HG03135 (cell line): ENCODE data around the gene NDUFS5.
"Not testable (repeated sequence)": the region's sequence is repeated elsewhere in the genome, so short reads cannot be mapped to it uniquely, and the experiment has no call there.

Experiments used
- ATAC-seq: cut with Tn5 transposase; IDR thresholded peaks from one replicate; pipeline ENCODE4 v1.9.1; 2021; ENCODE audit warnings: mild to moderate bottlenecking, moderate library complexity; ENCODE audit not compliant: unreplicated experiment

NDUFS5 gene

DNA sequence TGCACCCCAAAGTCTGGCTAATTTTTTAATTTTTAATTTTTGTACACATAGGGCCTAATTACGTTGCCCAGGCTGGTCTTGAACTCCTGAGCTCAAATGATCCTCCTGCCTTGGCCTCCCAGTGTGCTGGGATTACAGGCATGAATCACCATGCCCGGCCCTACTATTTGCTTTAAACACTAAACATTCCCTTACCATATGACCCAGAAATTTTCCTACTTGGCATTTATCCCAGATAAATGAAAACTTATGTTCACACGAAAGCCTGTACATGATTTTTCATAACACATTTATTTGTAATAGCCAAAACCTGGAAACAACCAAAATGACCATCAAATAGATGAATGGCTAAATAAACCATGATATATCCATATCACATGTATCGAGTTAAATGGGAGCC is 35.8 kb downstream of the NDUFS5 start:
- ATAC-seq: no peak

DNA sequence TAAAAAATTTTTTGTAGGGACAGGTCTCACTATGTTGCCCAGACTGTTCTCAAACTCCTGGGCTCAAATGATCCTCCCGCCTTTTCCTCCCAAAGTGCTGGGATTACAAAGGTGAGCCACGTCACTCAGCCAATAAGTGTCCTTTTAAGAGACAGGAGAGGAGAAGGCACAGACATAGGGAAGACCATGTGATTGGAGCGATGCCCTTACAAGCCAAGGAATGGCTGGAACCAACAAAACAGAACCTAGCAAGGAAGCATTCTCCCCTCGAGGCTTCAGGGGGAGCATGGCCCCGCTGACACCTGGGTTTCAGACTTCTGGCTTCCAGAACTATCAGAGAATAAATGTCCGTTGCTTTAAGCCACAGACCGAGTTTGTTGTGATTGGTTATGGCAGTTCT is 37.0 kb downstream of the NDUFS5 start:
- ATAC-seq: no peak

DNA sequence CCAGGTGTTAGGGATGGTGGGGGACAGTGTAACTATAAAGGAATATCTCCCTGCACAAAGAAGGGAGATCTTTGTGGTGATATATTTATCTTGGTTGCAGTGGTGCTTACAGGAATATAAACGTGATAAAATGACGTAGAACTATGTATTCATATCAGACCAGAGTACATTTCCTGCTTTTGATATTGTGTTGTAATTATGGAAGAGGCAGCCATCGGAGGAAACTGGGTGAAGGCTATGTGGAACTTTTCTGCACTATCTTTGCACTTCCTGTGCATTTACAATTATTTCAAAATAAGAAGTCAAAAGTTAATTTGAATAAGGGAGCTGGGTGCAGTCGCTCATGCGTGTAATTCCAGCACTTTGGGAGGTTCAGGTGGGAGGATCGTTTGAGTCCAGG is 37.6 kb downstream of the NDUFS5 start:
- no peak for ATAC-seq

DNA sequence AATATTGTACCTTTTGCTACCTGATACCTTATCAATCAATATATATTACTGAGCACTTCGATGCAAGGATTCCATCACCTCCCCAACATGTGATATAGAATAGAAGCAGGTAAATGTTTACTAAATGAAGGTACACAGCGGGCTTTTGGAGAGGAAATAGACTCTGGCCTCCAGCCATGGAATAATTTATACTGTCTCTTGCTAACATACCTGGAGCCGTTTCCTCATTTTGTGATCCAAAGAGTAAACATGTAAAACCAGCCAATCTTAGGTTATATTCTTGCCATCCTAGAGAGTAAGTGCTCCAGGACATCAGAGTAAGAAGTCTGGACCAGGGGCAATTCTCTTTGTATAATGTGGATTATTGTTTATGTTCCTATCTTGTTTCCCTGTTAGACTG is 39.4 kb downstream of the NDUFS5 start:
- no peak for ATAC-seq

DNA sequence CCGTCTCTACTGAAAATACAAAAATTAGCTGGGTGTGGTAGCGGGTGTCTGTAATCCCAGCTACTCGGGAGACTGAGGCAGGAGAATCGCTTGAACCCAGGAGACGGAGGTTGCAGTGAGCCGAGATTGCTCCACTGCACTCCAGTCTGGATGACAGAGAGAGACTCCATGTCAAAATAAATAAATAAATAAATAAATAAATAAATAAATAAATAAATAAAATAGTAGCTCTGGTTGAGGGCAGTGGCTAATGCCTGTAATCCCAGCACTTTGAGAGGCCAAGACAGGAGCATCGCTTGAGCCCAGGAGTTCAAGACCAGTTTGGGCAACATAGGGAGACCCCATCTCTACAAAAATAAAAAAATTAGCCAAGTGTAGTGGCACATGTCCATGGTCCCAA is 42.1 kb downstream of the NDUFS5 start:
- ATAC-seq: not testable (repeated sequence)

DNA sequence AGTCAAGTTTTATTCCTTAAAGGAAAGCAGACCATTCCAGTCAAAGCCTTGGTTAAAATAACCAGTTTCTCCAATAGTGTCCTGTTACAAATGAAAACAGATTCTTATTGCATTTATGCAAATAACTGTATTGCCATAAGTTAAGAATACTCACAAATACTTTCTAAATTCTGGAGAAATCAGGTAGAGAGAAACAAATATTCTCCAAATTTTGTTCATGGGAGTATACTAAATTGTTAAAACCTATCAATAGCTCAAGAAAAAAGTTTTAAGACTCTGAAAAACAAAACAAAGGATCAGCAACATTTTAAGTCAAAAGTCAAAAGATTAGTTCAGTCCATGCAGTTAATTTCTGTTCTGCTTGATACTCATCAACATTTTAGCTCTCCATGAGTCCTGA is 45.4 kb downstream of the NDUFS5 start:
- not testable (repeated sequence) for ATAC-seq

DNA sequence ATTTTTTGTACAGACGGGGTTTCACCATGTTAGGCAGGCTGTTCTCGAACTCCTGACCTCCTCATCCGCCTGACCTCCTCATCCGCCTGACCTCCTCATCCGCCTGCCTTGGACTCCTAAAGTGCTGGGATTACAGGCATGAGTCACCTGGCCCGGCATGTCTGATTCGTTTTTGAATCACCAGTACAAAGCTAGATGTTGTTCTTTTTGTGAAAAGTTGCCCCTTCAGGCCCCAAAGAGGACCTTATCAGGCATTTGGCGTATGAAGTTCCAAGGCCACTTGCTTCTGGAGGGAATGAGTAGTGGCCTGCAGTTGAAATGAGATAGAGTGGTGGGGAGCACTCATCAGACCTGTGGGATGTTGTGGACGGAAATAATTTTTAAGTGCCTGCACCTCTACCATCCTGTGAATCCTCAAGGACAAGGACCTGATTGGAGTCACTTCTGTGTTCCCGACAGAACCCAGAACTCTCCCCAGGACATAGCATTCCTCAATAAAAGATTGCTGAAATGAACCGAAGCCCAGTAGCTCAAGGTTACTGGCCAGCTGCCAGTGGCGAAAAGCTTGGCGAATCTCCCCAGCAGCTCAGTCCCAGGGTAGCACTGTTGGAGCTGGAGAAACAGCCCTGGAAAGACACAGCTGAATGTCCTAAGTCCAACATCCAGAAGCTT is 50.1 kb downstream of the NDUFS5 start:
- ATAC-seq: no peak

DNA sequence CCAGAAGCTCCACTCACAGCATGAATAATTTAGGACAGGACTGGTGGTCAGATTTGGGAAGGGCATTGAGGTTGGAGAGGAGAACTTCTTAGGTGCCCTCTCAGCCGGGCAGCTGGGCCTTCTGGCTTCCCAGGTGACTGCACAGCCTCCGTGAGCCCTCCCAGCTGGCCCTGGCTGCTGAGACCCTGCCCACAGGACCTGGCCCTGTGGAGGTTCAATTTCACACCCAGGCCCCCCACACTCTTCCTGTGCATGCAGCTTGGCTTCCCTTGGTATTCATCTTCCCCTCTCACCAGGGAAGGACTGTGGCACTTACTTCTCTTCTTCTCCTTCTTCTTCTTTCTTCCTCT is 50.6 kb downstream of the NDUFS5 start:
- ATAC-seq: no peak

DNA sequence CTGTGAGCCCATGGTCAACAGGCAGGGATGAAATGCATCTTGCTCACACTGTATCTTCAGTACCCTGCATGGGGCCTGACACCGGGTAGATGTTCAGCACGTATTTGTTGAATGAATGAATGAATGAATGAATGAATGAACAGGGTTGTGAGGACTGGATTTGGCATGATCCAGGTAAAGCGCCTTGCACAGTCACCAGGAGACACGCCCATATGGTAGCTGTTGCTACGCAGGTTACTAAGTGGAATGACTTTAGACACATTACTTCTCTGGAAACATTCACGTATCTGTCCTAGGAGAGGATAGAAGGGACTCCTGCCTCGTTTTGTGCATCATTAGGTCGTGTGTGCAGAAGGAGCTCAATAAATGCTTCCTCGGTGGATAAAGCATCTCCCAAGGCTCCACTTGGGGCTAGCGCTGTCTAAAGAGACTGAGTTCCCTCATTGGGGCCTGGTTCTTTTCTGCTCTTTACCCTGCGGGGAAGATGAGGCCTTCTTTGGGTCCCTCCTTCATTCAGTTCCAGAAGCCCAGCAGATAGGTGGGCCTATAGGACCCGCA is 54.2 kb downstream of the NDUFS5 start:
- no peak for ATAC-seq

DNA sequence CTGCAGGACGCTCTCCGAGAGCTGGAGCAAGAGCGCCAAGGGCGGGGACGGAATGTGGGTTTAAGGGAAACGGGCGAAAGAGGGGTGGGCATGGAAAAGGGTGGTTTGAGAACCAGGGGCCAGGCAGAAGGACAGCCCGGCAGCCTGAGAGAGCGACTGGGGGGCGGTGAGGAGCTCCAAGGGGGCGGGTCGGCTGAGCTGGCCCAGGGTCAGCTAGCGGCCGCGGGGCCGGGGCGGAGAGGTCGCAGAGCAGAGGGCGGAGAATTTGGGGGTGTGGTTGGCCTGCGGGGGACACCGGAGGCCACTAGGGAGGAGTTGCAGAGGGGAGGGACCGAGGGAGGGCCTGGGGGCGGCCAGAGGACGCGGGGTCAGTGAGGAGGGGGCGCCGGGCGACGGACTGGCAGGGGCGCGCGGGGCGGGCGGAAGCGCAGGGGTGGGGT is 54.7 kb downstream of the NDUFS5 start:
- no peak for ATAC-seq

DNA sequence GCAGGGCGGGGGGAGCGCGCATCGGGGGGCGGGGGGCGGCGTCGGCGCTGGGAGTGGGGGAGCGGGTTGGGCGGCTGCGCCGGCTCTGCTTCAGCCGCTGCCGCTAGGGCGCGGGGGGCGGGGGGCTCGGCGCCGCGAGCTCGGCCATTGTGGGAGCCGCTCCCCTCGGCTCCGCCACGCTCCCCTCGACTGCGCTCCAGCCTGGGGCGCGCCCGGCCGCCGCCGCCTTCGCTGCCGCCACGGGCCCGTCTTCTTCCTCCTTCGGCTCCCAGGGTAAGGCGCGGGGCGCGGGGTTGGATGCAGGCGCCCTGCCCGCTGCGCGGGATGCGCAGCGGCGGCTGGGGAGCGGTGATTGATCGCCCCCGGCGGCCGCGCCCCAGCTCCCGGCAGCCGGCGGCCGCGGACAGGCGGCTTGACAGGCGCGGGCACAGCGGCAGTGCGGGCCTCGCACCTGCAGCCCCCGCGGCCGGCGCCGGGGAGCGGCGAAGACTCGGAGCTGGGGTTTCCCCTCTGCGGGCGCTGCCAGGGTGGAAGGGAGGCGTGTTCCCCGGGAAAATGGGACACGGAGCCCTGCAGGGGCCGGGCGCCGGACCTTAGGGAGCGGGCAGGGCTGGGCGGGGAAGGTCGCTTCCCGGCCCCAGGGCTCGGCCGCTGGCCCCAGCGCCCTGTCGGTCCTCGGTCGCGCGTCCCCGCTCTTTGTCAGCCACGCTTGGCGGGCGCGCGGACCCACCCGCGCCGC is 55.3 kb downstream of the NDUFS5 start:
- ATAC-seq: no peak

DNA sequence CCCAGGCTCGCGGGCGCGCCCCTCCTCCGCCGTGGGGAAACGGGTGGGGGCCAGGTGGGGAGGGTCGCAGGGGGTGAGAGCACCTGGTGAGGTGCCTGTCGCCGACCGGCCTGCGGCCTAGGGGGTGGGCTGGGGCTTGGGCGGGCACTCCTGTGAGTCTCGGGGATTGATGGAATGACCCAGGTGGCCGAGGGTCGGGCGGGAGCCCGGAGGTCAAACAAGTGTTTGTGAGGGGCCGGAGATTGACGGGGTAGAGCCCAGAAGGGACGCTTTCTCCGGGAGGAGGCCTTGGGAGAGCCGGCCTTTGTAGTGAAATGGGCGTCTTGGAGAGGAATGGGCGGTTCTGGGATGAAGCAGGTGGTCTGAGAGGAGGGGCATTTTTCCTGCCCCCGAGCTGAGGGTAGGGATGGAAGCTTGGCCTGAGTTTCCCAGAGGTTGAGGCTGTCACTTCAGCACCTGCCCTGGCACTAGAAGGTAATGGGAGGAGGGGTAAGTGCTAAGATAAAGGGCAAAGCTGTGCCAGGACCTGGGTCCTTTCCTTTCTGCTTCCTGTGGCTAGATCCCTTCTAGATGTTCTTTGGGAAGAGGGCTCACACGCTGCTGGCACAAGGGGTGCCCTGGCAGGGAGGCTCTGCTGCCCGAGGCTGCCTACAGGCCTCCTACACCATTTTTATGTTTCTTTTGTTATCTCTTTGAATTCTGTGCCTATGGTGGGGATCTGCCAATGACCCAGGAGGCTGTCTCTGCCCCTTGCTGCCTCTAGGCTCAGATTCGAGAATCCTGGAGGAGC is 56.1 kb downstream of the NDUFS5 start:
- ATAC-seq: no peak

DNA sequence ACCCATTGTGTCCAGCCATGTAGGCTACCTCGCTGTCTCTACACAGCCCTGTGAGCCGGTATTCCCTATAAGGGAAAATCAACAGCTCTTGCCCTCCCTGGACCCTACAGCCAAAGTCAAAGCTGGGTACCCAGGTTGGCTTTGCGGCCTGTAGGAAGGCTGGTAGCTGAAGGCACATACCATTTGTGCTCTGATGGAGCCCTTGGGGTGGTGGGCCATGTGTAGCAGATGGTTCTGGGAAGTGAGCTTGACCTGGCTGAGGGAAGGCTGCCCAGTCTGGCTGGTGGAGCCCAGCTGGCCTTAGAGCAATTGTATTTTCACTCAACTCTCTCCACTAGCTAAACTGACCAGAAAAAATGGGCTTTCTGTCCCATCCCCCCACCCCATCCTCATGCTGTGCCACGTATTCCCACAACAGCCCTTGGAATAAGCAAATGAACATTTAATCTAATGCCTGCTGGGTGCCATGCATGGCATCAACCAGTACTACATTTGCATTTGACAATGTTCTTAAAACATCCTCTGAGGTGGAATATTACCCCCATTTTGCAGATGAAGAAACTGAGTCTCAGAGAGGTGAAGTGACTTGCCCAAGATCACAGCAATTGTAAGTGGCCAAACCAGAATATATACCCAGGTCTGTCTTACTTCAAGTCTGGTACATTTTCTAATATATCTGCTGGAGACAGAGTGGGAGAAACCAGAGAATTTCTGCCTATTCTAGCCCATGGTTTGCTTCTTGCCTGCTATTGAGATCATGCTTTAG is 56.8 kb downstream of the NDUFS5 start:
- ATAC-seq: no peak

DNA sequence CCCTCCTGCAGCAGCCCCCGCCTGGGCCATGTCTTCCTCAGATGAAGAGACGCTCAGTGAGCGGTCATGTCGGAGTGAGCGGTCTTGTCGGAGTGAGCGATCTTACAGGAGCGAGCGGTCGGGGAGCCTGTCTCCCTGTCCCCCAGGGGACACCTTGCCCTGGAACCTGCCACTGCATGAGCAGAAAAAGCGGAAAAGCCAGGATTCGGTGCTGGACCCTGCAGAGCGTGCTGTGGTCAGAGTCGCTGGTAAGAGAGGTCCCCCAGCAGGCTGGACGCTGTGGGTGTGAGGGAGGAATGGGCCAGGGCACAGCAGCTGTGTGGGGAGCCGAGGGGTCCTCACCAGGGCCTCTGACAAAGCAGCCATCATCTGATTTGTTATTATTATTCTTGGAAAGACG is 58.0 kb downstream of the NDUFS5 start:
- no peak for ATAC-seq
